H1 (cell line): ENCODE results near the gene MYOM3. TPM values are rescaled to one million over a fixed set of nuclear protein-coding genes. Genes with fewer than 3 reads are reported as not detected.

Source experiments
- CBX8 ChIP-seq: fragments of 300-800, 300-1000 bp; sonication (generic); IDR thresholded peaks from 2 replicates; pipeline ENCODE4 v1.7.1; 2016; ENCODE audit warnings: low read depth, low read length, borderline replicate concordance
- CHD1 ChIP-seq: IDR thresholded peaks from 2 replicates; pipeline ENCODE4 v1.6.1; 2012; ENCODE audit warnings: low read depth, low read length, improper control_type of control experiment
- GTF2F1 ChIP-seq: IDR thresholded peaks from 2 replicates; pipeline ENCODE4 v1.6.1; 2012; ENCODE audit warnings: low read depth, low read length, improper control_type of control experiment, borderline replicate concordance
- TEAD4 ChIP-seq: IDR thresholded peaks from 2 replicates; pipeline ENCODE4 v1.6.1; 2012; ENCODE audit warnings: low read depth, low read length, inconsistent platforms, mixed read lengths
- polyA plus RNA-seq, 7 experiments: library from polyadenylated mRNA; depleted of rRNA in 3 of 7; stranded (reverse) in 5 of 7; unstranded in 2 of 7; fragments of >200 nt in 5 of 7; fragments of 200-250 nt in 2 of 7; gene quantifications; 1 replicate in 5 of 7; 2 replicates in 1 of 7; 4 replicates in 1 of 7; pipeline versions ENCODE4 v1.2.1 to v1.2.3, GENCODE V29; 2011 to 2013; ENCODE audit warnings: missing spikeins in 2 of 7, mixed read lengths in 2 of 7
- total RNA-seq: library from RNA; stranded (reverse); fragmentation: NEBNext Ultra II Directional; extraction: Animal tissue kit (Norgen Biotek cat#: 25700); gene quantifications from 2 replicates; pipeline ENCODE4 v1.2.1, GENCODE V29; 2021

The MYOM3 gene
- total and polyA plus RNA-seq, 2 of the 8 experiments (the other 6 are each of a cell fraction or from before 2014, with no cell fraction given), result 0.08 to 0.09 TPM

GRCh38 chr1:24117132-24117531 lies 5.2 kb upstream of the MYOM3 start (continued):
- no peak for TF ChIP-seq GTF2F1
- TF ChIP-seq CBX8, result no peak
- no peak for TF ChIP-seq CHD1
- TF ChIP-seq TEAD4, result no peak
